ENCODE results near the gene BSG. TPM values are rescaled to one million over a fixed set of nuclear protein-coding genes. Genes with fewer than 3 reads are reported as not detected.
"Not testable (repeated sequence)": the region's sequence is repeated elsewhere in the genome, so short reads cannot be mapped to it uniquely, and the experiment has no call there.

Gene BSG
- polyA plus RNA-seq, 1 experiment: 404 TPM

DNA sequence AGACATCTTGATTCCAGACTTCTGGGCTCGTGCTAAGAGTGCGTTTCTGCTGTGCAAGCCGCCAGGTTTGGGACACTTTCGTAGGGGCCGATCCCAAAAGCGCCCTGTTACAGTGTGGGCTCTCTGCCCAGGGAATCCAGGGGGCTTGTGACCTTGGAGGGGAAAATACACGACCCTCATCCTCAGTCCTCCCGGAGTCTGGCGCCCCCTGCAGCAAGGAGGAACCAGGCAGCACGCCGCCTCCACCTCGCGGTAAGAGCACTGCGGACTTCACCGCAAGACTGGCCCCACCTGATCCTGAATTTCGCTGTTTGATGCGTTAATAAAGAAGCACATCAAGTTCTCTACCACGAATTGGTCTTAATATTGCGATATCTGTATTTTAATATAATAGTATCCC lies 55.8 kb downstream of the BSG start:
- H3K4me3 ChIP-seq (ENCODE audit: low read depth, low read length): no peak overlapping the region
- CTCF ChIA-PET: no interaction called here
- POLR2A ChIA-PET: no interaction called here

DNA sequence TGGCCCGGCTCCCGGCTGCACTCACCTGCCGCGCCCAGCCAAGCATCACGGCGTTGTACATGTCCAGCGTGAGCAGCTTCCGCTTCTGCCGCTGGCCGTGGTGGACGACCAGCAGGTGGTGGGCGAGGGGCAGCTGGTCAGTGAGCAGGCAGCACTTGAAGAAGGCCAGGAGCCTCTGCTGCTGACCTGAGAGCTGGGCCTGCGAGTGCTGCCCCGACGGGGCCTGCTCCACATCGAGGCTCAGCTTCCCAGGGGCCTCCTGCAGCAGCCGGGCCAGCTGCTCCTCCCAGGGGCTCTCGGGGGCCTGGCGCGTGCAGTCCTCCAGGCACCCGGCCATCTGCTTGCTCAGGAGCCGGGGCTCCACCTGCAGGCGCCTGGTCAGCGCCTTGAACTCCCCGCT lies 57.1 kb downstream of the BSG start:
- H3K27ac ChIP-seq (ENCODE audit: low read depth, low read length); POLR2A ChIA-PET; H3K9me3 ChIP-seq (ENCODE audit: control insufficient read depth, insufficient read depth, low read length); CTCF ChIA-PET; H3K27me3 ChIP-seq (ENCODE audit: control insufficient read depth, insufficient read depth, low read length); H3K4me3 ChIP-seq (ENCODE audit: low read depth, low read length); DNase-seq (ENCODE audit: low read depth, low spot score): not testable (repeated sequence)

More for the DNA sequence above, 55.8 kb downstream of the BSG start:
- no peaks in the 10 kb centered on the region for H3K27me3 ChIP-seq (ENCODE audit: control insufficient read depth, insufficient read depth, low read length)
- no peak overlapping the region for H3K27ac ChIP-seq (ENCODE audit: low read depth, low read length)
- H3K9me3 ChIP-seq (ENCODE audit: control insufficient read depth, insufficient read depth, low read length): no peaks in the 10 kb centered on the region; the same call in 1 of the 2 replicates
- TF ChIP-seq, protein P1, sequence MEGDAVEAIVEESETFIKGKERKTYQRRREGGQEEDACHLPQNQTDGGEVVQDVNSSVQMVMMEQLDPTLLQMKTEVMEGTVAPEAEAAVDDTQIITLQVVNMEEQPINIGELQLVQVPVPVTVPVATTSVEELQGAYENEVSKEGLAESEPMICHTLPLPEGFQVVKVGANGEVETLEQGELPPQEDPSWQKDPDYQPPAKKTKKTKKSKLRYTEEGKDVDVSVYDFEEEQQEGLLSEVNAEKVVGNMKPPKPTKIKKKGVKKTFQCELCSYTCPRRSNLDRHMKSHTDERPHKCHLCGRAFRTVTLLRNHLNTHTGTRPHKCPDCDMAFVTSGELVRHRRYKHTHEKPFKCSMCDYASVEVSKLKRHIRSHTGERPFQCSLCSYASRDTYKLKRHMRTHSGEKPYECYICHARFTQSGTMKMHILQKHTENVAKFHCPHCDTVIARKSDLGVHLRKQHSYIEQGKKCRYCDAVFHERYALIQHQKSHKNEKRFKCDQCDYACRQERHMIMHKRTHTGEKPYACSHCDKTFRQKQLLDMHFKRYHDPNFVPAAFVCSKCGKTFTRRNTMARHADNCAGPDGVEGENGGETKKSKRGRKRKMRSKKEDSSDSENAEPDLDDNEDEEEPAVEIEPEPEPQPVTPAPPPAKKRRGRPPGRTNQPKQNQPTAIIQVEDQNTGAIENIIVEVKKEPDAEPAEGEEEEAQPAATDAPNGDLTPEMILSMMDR (IDR thresholded peaks at IDR 0.05; ENCODE audit: low read depth, low read length): peak; percentile 36
- no peak for DNase-seq (ENCODE audit: low read depth, low spot score)

DNA sequence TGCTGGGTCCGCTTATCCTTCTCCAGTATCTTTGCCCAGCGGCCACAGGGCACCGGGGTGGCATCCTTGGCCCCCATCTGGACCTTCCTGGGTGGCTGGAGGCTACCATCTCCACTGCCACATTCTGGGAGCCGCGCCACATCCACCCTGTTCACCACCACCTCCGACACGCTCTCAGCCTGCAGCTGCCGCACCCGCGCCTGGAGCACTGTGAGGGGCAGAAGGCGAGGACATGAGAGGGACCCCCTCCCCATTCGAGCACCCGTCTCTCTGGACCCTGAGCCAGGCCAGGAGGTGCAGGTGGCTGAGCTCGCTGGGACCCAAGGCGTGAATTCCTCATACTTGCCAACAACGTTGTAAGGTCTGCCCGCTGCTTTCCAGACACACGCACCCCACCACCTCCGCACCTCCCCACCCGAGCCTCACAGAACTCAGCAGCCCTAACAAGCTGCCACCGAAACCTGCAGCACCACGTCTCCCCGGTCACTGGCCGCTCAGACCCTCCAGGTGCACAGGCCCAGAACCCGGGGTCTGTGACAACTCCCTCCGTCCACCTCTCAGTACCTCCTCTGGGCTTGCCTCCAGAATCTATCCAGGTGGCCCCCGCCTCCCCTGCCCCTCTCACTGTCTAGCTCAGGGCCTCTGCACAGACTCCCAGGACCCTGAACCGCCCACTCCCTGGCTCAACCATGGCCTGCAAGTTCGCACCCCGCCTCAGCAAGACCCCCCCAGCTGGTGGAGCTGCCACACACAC lies 57.7 kb downstream of the BSG start:
- no peak overlapping the region for H3K27ac ChIP-seq (ENCODE audit: low read depth, low read length)
- ChIA-PET CTCF (no interaction called here), POLR2A (interaction anchor here (0.6 kb wide), 1 partner anchor 903 kb away, joined by 5 read pairs; no protein-coding TSS in a partner anchor)
- no peaks in the 10 kb centered on the region for H3K27me3 ChIP-seq (ENCODE audit: control insufficient read depth, insufficient read depth, low read length)
- TF ChIP-seq, protein P1 (IDR thresholded peaks at IDR 0.05; ENCODE audit: low read depth, low read length): no peak
- no peak overlapping the region for H3K4me3 ChIP-seq (ENCODE audit: low read depth, low read length)
- H3K9me3 ChIP-seq (ENCODE audit: control insufficient read depth, insufficient read depth, low read length): no peaks in the 10 kb centered on the region; the same call in 1 of the 2 replicates
- no peak for DNase-seq (ENCODE audit: low read depth, low spot score)

DNA sequence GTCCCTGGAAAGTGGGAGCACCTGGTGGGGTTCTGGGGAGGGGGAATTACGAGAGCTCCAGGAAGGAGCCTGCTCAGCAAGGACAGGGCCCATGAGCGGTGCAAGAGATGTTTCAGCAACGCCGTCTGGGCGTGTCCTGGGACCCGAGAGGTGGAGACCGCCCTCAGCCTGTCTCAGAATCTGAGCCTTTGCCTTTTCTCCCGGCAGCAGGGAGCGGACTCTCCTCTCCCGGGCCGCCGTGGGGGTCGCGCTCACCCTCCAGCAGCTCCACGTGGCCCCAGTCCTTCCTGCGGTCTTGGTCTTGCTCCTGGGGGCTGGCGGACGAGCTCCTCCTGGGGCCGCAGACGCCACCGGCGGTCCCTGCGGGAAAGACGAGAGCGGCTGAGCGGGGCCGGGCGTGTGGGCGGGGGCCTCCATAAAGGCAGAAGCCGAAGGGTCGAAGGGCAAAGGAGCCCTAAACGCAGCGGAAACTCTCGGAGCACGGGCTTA lies 60.2 kb downstream of the BSG start:
- peak overlapping the region; percentile 87 for H3K4me3 ChIP-seq (ENCODE audit: low read depth, low read length)
- H3K27ac ChIP-seq (ENCODE audit: low read depth, low read length): peak overlapping the region; percentile 31
- H3K27me3 ChIP-seq (ENCODE audit: control insufficient read depth, insufficient read depth, low read length): no peaks in the 10 kb centered on the region
- CTCF ChIA-PET: interaction anchor here (0.8 kb wide), 1 partner anchor 46 kb away, joined by 4 read pairs; no protein-coding TSS in a partner anchor
- TF ChIP-seq, protein P1 (IDR thresholded peaks at IDR 0.05; ENCODE audit: low read depth, low read length): no peak
- DNase-seq (ENCODE audit: low read depth, low spot score): no peak
- POLR2A ChIA-PET: no interaction called here
- H3K9me3 ChIP-seq (ENCODE audit: control insufficient read depth, insufficient read depth, low read length): no peaks in the 10 kb centered on the region; the same call in 1 of the 2 replicates

Other genes with a start within 250 kb of the BSG start
- gene MIER2, start 227.8 kb upstream of the BSG start, polyA plus RNA-seq (2011; rRNA removed): 14.5 and 25.5 TPM in 2 replicates
- 0.05 TPM in 1 of 2 replicates, not detected in the other for gene C2CD4C, start 163.4 kb upstream of the BSG start, polyA plus RNA-seq (2011; rRNA removed)
- 1.3 and 2.2 TPM in 2 replicates for gene SHC2, start 111.6 kb upstream of the BSG start, polyA plus RNA-seq (2011; rRNA removed)
- gene MADCAM1, start 76.1 kb upstream of the BSG start, polyA plus RNA-seq (2011; rRNA removed): not detected in 2 replicates
- 2.6 and 4.1 TPM in 2 replicates for gene TPGS1, start 65.1 kb upstream of the BSG start, polyA plus RNA-seq (2011; rRNA removed)
- gene CDC34, start 40.8 kb upstream of the BSG start, polyA plus RNA-seq (2011; rRNA removed): 34.0 and 54.0 TPM in 2 replicates
- gene GZMM, start 28.5 kb upstream of the BSG start, polyA plus RNA-seq (2011; rRNA removed): not detected in 2 replicates
- 0.33 and 0.58 TPM in 2 replicates for gene HCN2, start 17.3 kb downstream of the BSG start, polyA plus RNA-seq (2011; rRNA removed)
- gene POLRMT, start 60.9 kb downstream of the BSG start, polyA plus RNA-seq (2011; rRNA removed): 15.5 and 21.1 TPM in 2 replicates
- gene FGF22, start 67.3 kb downstream of the BSG start, polyA plus RNA-seq (2011; rRNA removed): not detected in 2 replicates
- gene RNF126, start 90.6 kb downstream of the BSG start, polyA plus RNA-seq (2011; rRNA removed): 1.7 and 3.1 TPM in 2 replicates
- 21.2 and 23.2 TPM in 2 replicates for gene FSTL3, start 103.8 kb downstream of the BSG start, polyA plus RNA-seq (2011; rRNA removed)
- not detected in 2 replicates for gene PRSS57, start 122.9 kb downstream of the BSG start, polyA plus RNA-seq (2011; rRNA removed)
- 1.8 and 2.4 TPM in 2 replicates for gene PALM, start 136.3 kb downstream of the BSG start, polyA plus RNA-seq (2011; rRNA removed)
- 0.07 and 0.09 TPM in 2 replicates for gene MISP, start 178.5 kb downstream of the BSG start, polyA plus RNA-seq (2011; rRNA removed)
- gene PTBP1, start 224.9 kb downstream of the BSG start, polyA plus RNA-seq (2011; rRNA removed): 141 and 216 TPM in 2 replicates
- 1.3 and 2.2 TPM in 2 replicates for gene PLPPR3, start 249.4 kb downstream of the BSG start, polyA plus RNA-seq (2011; rRNA removed)